CD4-positive, alpha-beta T cell treated with Interleukin-10 for 1 hour (primary cell): Measurements from ENCODE around the gene RRP12.
"Not testable (repeated sequence)": the region's sequence is repeated elsewhere in the genome, so short reads cannot be mapped to it uniquely, and the experiment has no call there.

Experiments used
- DNase-seq: peaks from one replicate; pipeline ENCODE4 v3.0.0-alpha.2; 2020

Gene RRP12

DNA sequence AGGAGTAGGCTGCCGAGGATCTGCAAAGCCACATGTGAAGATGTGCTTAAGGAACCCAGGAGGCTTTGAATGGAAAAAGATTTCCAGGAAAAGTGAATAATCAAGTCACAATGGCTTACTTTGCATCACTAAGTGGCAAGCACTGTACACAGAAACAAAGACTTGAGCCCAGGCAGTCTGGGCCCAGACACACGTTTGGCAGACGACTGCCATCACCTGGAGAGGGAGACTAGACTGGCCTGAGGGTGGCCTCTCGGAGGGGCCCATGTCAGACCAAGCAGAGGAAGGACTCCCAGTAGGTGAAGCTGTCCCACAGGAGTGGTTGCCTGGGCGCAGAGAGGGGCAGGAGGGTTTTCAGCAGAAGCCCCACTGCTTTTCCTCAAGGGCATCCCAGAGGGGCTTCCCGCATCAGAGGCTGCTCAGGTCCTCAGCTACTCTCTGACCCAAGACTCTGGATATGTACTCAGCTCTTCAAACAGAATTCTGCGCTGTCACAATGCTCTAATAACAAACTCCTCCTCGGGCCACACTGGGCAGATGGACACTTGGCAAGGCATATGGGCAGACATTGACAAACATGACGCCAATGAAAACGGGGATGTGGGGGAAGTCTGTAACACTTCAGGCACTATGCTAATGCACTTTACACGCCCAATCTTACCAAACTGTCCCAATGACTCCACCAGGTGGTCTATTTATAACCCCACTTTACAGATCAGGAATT is 38.7 kb downstream of the RRP12 start:
- no peak for DNase-seq

DNA sequence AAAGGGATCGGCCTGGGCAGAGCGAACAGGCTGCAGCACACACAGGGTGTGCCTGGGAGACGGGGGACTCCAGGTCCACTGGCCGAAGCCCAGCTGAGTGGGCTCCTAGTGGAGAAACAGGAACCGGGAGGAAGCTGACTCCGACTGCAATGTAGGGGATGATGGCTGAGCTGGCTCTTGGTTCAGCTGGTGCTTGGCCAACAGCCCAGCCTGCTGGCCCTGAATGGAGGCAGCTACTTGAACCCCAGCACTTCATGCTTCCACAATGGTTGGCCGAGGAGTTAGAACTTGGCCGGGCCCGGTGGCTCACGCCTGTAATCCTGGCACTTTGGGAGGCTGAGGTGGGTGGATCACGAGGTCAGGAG is 39.6 kb downstream of the RRP12 start:
- DNase-seq = no peak

DNA sequence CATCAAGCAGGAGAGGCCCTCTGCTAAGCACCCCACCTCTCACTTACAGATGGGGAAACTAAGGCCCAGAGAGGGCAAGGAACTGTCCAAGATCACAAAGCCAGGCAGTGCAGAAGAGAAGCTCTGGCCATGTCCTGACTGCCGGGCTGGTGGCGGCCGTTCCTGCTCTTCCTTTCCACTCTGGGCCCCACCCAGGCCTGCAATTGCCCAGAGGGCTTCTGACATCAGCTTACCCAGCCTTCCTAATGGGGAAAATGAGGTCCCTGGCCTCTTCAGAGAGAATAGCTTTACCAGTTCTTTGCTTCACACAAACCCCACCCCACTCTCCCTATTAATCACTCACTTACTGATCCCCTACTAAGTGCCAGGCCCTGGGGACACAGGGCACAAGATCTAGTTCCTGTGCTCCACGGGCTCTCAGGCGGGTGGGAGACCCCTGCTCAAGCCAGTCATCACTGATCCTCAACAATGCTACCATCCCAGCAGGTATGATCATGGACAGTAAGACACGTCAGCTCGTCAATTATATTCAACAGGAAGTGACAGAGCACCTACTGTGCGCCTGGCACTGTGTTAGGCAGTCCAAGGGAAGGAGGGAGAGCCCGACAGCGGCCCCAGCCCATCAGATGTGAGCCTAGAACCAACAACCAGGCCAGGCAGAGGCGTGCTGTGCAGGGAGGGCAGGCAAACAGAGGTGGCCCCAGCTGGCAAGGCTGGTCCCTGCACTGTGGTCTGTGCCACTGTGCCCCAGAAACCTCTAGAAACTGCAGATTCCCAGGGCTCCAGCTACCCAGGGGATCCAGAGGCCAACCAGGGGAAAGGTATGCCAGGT is 40.2 kb downstream of the RRP12 start:
- DNase-seq = no peak

DNA sequence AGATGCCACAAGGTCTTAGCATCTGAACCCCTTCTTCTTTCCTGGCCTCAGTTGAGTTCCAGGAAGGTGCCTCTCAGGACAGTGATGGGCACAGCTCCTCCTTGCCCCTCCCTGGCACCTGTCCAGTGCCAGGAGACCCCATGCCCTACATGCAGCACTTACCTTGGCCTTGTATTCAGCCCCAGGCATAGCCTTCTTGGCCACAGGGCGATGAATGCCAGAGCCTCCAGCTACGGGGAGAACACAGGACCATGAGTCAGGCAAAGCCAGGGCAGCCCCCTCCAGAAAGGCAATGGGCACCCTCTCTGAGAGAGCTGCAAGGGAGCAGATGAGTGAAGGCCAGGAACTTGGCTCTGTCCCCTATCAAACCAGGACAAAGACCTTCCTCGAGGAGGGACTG is 42.4 kb downstream of the RRP12 start:
- DNase-seq = no peak

DNA sequence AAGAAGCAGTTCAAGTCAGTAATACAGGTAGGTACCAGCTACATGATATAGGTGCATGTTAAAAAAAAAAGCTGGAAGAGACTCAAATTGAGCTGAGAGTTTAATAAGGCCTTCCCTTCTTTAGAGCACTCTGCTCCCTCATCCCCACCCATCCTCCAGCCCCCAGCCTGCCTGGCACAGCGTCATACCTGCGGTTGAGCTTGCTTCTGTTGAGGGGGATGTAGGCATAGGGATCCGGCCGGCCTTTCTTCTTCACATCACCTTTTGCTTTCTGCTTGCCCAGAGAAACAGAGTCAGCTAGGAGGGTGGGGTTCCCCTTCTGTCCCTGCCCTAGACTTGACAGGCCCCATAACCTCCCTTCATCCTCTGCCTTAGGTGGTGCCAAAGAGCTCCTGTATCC is 42.8 kb downstream of the RRP12 start:
- DNase-seq = no peak

DNA sequence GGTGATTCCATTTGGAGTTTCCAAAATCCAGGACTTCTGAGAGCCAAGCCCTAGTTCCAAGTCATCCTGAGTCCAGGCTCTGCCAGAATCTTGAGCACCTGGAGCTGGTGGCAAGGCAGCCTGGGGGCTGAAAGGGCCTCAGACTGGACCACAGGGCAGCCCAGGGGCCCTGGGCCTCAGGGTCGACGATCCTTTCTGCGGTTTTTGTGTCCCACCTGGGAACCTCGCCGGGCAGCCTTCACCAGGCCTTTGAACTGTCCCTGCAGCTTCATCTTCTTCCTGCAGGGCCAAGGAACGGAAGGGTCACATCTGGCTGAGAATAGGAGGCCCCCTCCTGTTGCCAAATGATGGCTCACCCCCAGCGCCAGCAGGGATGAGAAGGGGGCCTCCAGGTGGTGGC is 44.2 kb downstream of the RRP12 start:
- no peak for DNase-seq

DNA sequence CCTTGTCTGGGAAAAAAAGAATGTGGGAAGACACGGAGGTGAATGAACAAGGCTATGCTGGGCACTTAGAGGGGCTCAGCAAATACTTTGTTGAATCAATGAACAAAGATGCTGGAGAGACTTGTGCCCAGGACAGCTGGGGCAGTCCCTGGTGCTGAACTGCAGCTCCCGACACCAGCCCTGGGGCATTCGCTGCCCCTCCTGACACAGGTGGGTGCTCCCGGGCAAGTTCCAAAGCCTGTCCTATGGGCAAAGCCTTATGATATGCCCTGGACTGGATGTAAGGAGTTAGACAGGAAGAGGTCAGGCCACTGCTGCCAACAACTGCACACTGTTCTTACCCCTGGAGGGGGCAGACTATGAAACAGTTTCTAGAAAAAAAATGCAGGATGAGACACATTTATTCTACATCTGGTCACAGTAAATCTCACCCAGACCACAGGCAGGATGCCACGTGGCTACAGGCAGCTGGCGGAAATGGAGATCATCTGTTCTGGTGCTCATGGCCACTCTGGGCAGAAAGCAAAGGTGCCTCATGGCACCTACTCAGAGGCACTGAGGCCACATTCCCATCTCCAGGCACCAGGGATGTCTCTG is 44.7 kb downstream of the RRP12 start:
- DNase-seq = no peak

DNA sequence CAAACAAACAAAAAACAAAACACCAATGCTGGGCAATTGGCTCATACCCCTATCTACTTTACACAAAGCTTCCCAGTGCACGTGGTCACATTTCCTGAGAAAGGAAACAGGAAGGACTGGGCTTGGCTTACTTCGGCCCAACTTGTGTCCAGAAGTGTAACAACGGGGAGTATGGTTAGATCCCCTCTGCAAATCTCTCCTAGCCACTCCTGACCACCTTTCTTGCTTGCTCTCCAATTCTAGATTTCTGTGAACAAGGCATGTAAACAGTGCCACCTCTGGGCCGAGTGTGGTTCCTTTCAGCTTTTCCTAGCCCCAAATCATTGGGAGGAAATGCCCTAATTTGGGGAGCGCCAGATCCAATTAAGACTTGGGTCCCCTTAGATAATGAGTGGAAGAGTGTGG is 45.6 kb downstream of the RRP12 start:
- DNase-seq = no peak

DNA sequence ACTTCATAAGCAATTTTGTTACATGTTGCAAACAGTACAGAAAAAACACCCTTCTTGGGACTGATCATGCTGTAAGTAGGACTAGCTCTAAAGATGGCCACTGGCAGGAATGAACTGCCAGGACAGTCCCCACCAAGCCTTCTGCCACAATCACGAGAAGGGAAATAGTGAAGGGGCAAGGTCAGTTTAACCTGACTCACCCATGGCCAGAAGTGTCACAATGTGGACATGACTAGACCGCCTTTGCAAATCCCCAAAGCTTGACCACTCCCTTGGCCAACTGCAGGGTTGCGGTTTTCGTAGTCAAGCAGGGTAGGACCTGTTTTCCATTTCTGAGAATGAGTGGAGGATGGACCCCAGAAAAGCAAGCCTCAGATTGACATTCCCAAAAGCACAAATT is 47.2 kb downstream of the RRP12 start:
- DNase-seq = no peak

DNA sequence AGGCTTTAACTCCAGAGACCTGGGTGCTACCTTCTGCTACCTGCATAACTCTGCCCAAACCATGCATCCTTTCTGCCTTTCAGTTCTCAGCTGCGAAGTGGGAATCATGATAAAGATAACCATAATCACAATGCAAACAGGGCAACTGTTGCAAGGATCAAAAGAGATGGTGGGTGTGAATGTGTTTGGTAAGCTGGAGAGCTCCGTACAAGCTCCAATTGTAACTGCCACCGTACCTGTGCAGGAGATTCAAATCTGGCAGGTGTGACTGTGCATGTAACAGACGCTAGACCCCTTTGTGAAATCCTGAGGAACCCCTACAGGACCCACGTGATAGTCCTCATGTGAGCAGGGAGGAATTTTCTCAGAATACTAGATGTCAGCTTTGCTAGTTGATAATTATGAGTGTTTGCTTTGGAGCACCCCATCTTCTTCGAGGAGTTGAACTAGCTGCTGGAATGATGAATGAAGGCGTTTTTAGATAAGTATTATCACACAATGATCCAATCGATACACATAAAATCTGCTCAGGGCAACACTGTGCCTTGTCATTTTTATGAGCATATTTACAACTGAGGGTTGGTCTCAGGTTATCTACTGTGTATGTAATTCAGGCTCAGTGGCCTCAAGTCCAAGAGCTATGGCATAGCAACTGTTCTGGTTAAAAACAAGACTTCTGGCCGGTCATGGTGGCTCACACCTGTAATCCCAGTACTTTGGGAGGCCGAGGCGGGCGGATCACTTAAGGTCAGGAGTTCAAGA is 51.2 kb downstream of the RRP12 start:
- no peak for DNase-seq

DNA sequence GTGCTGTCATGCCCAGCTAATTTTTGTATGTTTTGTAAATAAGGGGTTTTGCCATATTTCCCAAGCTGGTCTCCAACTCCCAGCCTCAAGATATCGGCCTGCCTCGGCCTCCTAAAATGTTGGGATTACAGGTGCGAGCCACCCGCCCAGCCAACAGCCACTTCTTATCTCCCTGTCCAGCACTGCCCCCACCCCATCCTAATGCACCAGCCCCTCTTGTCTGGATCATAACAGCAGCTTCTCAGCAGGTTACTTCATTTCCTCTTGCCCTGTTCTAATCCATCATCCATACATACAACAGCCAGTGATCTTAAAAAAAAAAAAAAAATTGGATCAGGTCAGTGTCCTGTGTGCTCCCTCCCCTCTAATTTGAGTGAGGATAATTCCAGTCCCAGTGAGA is 53.8 kb downstream of the RRP12 start:
- DNase-seq = no peak

DNA sequence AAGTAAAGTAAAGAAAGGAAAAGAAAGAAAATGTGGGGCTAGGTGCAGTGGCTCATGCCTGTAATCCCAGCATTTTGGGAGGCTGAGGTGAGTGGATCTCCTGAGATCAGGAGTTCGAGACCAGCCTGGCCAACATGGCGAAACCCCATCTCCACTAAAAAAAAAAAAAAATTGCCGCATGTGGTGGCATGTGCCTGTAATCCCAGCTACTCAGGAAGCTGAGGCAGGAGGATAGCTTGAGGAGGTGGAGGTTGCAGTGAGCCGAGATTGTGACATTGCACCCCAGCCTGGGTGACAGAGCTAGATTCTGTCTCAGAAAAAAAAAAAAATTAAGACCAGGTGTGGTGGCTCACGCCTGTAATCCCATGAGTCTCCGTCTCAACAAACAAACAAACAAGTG is 57.5 kb downstream of the RRP12 start:
- DNase-seq = not testable (repeated sequence)

DNA sequence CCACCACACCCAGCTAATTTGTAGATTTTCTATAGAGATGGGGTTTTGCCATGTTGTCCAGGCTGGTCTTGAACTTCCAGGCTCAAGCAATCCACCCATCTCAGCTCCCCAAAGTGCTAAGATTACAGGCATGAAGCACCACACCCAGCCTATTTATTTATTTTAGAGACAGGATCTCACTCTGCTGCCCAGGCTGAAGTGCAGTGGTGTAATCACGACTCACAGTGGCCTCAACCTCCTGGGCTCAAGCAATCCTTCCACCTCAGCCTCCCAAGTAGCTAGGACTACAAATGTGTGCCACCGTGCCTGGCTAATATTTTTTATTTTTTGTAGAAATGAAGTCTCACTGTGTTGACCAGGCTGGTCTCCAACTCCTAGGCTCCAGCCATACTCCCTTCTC is 59.7 kb downstream of the RRP12 start:
- no peak for DNase-seq

DNA sequence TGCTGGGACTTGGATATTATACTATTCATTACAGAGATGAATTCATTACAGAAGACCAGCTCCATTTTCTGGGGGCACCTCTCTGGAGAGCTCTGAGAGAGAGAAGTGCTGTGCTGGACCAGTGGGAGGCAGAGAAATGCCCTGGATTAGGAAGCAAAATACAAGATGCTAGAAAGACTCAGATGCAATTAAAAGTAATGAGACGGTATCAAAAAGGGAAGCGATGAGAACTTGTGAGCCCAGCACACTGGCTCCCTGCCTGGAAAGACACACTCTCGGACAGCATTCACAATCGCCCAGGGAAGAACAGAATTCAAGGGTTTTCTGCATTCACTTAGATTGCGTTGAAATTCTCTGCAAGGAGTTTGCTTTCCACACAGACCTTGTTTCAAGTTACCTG is 63.1 kb downstream of the RRP12 start:
- DNase-seq = no peak

DNA sequence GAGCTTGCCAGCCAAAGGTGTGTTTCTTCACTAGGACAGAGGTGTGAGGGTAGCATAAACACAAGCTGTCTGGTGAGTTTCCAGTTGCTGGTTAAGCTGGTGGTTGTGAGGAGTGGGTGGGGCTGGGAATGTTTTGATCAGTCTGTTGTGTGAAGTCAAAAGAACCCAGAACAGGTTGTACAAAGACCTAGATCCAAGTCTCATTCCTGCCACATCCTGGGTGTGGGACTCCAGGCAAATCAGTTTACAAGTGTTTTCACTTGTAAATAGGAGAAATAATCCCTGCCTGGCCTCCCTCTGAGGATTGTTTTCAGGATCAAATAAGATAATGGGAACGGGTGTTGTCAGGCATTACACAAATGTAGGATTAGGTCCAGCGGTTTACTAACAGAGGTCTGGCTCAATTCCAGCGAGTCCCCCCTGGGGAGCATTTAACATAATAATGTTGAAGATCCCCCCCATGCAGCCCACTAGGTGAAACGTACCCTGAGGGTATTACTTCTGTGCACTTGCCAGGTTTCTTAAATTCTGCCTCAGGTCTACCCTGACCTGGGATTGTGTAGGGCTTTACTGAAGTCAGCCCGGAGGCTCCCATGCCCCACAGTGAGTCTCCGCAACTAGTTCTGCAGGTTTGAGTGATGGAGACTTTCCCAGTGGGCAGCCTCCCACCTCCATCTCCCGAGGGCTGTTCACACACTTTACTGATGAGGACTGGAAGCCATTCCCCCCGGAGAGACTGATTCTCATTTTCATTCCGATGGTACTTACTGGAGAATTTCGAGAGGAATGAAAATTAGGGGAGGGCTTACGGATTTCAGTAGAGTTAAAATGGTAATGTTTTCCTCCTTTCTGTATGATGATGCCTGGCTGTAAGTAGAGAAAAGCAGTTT is 64.0 kb downstream of the RRP12 start:
- no peak for DNase-seq

DNA sequence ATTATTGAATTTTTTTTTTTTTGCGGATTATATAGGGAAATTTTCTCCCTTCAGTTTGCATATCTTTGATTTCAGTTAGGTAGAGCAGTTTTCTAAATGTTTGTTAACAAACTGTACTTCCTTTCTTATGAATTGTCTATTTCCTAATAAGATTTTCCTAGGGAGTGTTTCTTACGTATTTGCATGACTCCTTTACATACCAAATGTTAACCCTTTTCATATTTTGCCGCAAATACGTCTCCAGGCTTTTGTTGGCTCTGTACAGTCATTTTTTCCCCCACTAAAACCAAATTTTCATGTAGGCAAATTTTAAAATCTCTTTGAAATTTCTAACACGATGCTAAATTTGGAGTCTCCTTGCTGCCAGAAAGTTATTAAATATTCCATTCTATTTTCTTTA is 64.7 kb downstream of the RRP12 start:
- no peak for DNase-seq

DNA sequence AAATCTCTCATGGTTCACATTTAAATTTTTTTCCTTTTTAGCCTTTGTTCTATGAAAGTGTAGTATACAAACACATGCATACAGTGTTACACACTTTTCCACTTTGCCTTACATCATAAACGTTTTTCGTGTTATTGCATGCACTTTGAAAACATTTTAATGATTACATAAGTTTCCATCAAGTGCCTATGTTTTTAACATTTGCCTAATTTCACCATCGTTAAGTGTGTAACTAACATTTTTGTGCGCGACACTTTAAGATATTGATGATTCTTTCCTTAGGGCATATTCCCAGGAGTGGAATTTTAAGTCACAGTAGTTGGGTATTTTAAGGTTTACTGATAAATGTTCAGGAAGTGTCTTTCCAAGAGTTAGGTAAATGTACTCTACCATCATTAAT is 65.1 kb downstream of the RRP12 start:
- DNase-seq = no peak

DNA sequence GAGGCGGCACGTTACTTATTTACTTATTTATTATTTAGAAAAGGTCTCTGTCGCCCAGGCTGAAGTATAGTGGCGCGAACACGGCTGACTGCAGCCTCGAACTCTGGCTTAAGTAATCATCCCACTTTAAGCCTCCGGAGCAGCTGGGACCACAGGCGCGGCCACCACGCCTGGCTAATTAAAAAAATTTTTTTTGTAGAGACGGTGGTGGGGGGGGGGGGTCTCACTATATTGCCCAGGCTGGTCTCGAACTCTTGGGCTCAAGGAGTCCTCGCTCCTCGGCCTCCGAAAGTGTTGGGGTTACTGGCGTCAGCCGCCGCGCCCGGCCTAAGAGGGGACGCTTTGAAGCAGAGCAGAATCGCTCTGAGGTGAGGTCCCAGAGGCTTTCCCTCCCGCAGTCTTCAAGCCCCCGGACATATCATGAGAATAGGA is 65.9 kb downstream of the RRP12 start:
- DNase-seq = no peak

DNA sequence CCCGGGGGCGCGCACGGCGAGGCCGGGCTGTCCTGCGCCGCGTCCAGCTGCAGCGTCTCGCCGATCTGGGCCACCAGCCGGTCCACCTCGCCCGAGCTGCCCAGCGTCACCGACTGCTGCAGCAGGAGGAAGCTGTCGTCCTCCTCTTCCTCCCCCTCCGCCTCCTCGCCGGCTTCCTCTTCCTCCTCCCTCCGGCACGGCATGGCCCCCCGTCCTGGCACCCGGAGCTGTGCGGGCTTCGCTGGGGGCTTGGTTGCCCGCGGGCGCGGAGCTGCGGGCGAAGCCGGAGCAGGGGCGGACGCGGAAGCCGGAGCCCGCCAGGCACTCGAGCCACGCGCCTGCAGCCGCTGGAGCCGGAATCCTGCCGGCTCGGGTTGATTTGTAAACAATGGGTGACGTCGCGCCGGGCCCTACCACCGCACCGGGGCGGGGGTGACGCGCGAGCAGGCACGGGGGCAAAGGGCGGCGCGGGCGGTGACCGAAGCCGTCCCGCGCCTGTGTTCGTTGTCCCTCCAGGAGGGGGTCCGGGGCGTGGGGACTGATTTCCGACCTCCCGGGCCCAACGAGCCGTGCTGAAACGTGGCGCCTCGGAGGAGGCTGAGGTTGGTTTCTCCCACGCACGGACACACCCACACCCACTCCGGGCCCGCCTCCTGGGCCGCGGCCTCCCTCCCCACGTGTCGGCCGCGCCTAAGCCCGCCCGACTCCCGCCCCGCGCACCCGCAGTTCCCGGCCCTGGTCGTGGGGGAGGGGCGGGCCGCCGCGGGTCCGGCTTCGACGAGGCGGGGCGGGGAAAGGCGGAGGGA is 66.6 kb downstream of the RRP12 start, which contains the start of gene FRAT2:
Gene FRAT2, minus strand, starts transcription at position 360 of the 806 bp plus-strand sequence. Its CDS starts 157 bp downstream, at position 203.
- DNase-seq = peak; percentile 90

DNA sequence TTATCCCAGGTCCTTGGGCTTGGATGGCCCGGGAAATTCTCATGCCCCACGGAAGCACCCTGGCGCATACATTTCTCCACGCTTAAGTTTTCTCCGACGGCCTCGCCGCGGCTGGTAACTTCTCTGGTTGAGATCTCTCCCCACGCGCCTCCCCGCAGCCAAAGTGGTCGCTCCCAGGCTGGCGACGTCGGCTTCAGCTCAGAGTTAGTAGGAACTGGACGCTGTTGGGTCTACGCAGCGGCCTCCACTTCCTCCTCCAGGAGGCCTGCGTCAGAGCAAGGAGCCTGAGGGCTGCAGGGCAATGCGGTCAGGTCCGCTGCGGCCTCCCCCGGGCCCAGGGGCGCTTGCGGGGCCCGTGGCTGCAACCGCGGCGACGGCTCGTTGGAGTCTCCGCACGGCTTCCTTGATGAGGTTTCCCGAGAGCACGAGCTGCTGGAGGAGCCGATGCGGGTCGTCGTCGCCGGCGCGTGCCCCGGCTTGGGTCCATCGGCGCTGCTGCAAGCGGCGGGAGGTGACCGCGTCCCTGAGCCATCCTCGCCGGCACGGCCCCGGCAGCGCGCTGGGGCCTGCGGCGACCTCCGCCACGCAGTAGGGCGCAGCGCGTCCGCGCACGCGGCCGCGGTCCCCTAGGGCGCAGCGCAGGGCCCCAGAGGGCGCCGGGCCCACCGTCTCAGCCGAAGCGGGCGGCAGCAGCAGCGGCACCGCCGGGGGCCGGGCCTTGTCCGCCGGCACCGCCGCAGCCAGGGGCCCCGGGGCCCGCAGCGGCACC is 67.4 kb downstream of the RRP12 start:
- DNase-seq = peak; percentile 27

DNA sequence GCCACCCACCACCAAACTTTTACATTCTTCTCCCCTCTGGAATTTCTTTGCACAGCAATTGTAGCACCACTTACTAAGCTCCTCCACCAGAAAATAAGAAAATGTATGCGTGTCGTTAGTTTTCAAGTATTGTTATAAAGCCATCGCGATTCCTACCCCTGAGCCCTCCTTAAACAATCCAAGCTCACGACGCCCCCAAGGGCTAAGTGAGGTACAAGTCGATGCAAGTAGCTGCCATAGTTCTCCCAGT is 67.9 kb downstream of the RRP12 start:
- DNase-seq = no peak
